CD4-positive, alpha-beta T cell (primary cell): ENCODE results near the gene TMEM167B. TPM values are rescaled to one million over a fixed set of nuclear protein-coding genes. Genes with fewer than 3 reads are reported as not detected.

Source experiments
- ATAC-seq: fragments of 200-7000 bp; cut with Tn5 transposase; one replicate; pipeline ENCODE4 v1.10.0; 2022; ENCODE audit warnings: mild to moderate bottlenecking; ENCODE audit not compliant: poor library complexity
- CTCF ChIA-PET: fragments of 350-600 bp; sonication (Branson Sonifier 250); formaldehyde crosslinking; loops from one replicate; lab custom pipeline; 2021; ENCODE audit warnings: antibody characterized with exemption, inconsistent platforms; lab: Charles Lee
- POLR2A ChIA-PET: fragments of 350-600 bp; sonication (Branson Sonifier 250); formaldehyde crosslinking; loops from one replicate; lab custom pipeline; 2021; ENCODE audit warnings: antibody characterized with exemption, inconsistent platforms; lab: Charles Lee
- DNase-seq, 14 experiments: peaks; one replicate each; pipeline ENCODE4 v3.0.0-alpha.2; 2013 to 2020; ENCODE audit warnings: mixed read lengths in 2 of 14
- H3K27ac ChIP-seq, 2 donors: one replicate each; pipeline versions ENCODE4 v1.5.1 to v1.7.0; 2013; ENCODE audit warnings: low read length in 2 of 2, low read depth in 1 of 2, mild to moderate bottlenecking in 1 of 2
- H3K27me3 ChIP-seq, 2 experiments: 1 replicate in 1 of 2; 2 replicates in 1 of 2; pipeline versions ENCODE4 v1.6.1 to v1.7.0; 2013; ENCODE audit warnings: low read length in 2 of 2, control low read depth in 1 of 2, mild to moderate bottlenecking in 1 of 2, moderate library complexity in 1 of 2; ENCODE audit not compliant: insufficient read depth in 2 of 2, control insufficient read depth in 1 of 2
- H3K36me3 ChIP-seq: one replicate; pipeline ENCODE4 v1.6.1; 2013; ENCODE audit warnings: low read length, control low read depth; ENCODE audit not compliant: insufficient read depth
- H3K4me1 ChIP-seq: one replicate; pipeline ENCODE4 v1.6.1; 2013; ENCODE audit warnings: low read length, control low read depth; ENCODE audit not compliant: insufficient read depth
- H3K4me3 ChIP-seq: one replicate; pipeline ENCODE4 v1.5.1; 2013; ENCODE audit warnings: mild to moderate bottlenecking, low read length, moderate library complexity
- H3K9me3 ChIP-seq, 2 experiments: 1 replicate in 1 of 2; 2 replicates in 1 of 2; pipeline versions ENCODE4 v1.6.1 to v1.7.0; 2013; ENCODE audit warnings: low read length in 2 of 2, mild to moderate bottlenecking in 2 of 2, control low read depth in 1 of 2, moderate library complexity in 1 of 2; ENCODE audit not compliant: control insufficient read depth in 1 of 2, insufficient read depth in 1 of 2
- H3K27ac Mint-ChIP-seq: one replicate; pipeline ENCODE4 v1.8.0; 2020; ENCODE audit warnings: mixed read lengths
- H3K27me3 Mint-ChIP-seq: one replicate; pipeline ENCODE4 v1.8.0; 2021; ENCODE audit warnings: mixed read lengths
- H3K36me3 Mint-ChIP-seq: one replicate; pipeline ENCODE4 v1.8.0; 2021; ENCODE audit warnings: low read depth, mixed read lengths
- H3K4me1 Mint-ChIP-seq: one replicate; pipeline ENCODE4 v1.8.0; 2021; ENCODE audit warnings: low read depth, mixed read lengths
- H3K4me3 Mint-ChIP-seq: one replicate; pipeline ENCODE4 v1.8.0; 2020; ENCODE audit warnings: mild to moderate bottlenecking, mixed read lengths
- H3K9me3 Mint-ChIP-seq: one replicate; pipeline ENCODE4 v1.8.0; 2020; ENCODE audit warnings: mixed read lengths
- CTCF ChIP-seq: fragments of 200-600 bp; IDR thresholded peaks from one replicate; pipeline ENCODE4 v1.8.0; 2022; ENCODE audit warnings: antibody characterized with exemption, mild to moderate bottlenecking
- intact Hi-C, 2 experiments: fragments of 100-400 bp; cut with DNase I in 1 of 2; cut with micrococcal nuclease in 1 of 2; formaldehyde crosslinking; loops; one replicate each; pipeline versions ENCODE4 v1.15.1 to v1.9.0; 2023 to 2025; cut with DNase I, micrococcal nuclease
- total RNA-seq, 174 experiments: library from RNA in 2 of 174; stranded (reverse) in 2 of 174; gene quantifications; one replicate each; pipeline ENCODE4 v1.2.3 and lab custom pipeline; 2021 to 2026

Gene TMEM167B
- total RNA-seq, 2 experiments from 2014 or later: 70.2 to 71.0 TPM

DNA sequence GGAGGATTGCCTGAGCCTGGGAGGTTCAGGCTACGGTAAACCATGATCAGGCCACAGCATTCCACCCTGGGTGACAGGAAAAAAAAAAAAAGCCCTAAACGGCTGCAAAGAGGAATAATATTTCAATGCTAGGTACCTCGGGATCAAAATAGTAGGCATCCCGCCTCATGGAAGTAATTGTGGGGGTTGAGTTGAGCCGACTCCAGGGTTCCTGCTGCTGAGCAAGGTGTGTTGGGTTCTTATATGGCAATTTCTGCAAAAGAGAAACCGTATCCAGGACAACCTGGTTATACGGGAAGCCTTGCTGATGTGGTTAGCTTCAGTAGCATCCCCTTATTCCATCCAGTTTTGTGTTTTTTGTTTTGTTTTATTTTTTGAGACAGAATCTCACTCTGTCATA, 17.2 kb downstream of the TMEM167B start:
- intact Hi-C loops: no loop called here
- DNase-seq (no peak), ATAC-seq (no peak)
- H3K36me3 ChIP-seq: no peaks in the 10 kb centered on the region
- H3K9me3 ChIP-seq: no peaks in the 10 kb centered on the region
- TF ChIP-seq CTCF: no peak
- H3K27ac ChIP-seq: no peak overlapping the region
- Mint-ChIP-seq H3K4me3 (no peak overlapping the region), H3K4me1 (peaks cover 8% of the 10 kb centered on the region), H3K27ac (no peak overlapping the region), H3K27me3 (peaks cover 1% of the 10 kb centered on the region), H3K9me3 (no peaks in the 10 kb centered on the region), H3K36me3 (peaks cover 3% of the 10 kb centered on the region)
- H3K4me3 ChIP-seq: no peak overlapping the region
- POLR2A ChIA-PET: interaction anchor here (0.7 kb wide), 1 partner anchor 8 kb away, joined by 3 read pairs; no protein-coding TSS in a partner anchor
- H3K4me1 ChIP-seq: peaks cover 8% of the 10 kb centered on the region
- no peaks in the 10 kb centered on the region for H3K27me3 ChIP-seq
- CTCF ChIA-PET: interaction anchor here (1.5 kb wide), 1 partner anchor 8 kb away, joined by 7 read pairs; no protein-coding TSS in a partner anchor

GRCh38 chr1:109109906-109110305, 19.3 kb downstream of the TMEM167B start:
- H3K9me3 Mint-ChIP-seq: no peaks in the 10 kb centered on the region
- H3K27me3 ChIP-seq: no peaks in the 10 kb centered on the region
- peaks cover 12% of the 10 kb centered on the region for H3K36me3 Mint-ChIP-seq
- ATAC-seq (no peak), DNase-seq (no peak)
- TF ChIP-seq CTCF: no peak
- no peak overlapping the region for H3K4me3 ChIP-seq
- no peak overlapping the region for H3K4me3 Mint-ChIP-seq
- no peak overlapping the region for H3K27ac Mint-ChIP-seq
- CTCF ChIA-PET: interaction anchor here (8.0 kb wide), 1 partner anchor 9 kb away, joined by 104 read pairs; no protein-coding TSS in a partner anchor
- H3K27me3 Mint-ChIP-seq: peaks cover 9% of the 10 kb centered on the region
- H3K27ac ChIP-seq: no peak overlapping the region
- intact Hi-C loops: loop anchor here (5.0 to 10.0 kb wide), 9 partner anchors 68 to 593 kb away; partner anchors contain the start of genes SARS1 (in 2 of the 2), ATXN7L2 (in 1 of the 2), CLCC1 (in 1 of the 2) and PRPF38B (in 1 of the 2)
- H3K4me1 Mint-ChIP-seq: peaks cover 29% of the 10 kb centered on the region
- POLR2A ChIA-PET: interaction anchor here (6.9 kb wide), 1 partner anchor 10 kb away, joined by 126 read pairs; no protein-coding TSS in a partner anchor
- H3K36me3 ChIP-seq: no peaks in the 10 kb centered on the region
- no peaks in the 10 kb centered on the region for H3K9me3 ChIP-seq
- peaks cover 26% of the 10 kb centered on the region for H3K4me1 ChIP-seq

DNA sequence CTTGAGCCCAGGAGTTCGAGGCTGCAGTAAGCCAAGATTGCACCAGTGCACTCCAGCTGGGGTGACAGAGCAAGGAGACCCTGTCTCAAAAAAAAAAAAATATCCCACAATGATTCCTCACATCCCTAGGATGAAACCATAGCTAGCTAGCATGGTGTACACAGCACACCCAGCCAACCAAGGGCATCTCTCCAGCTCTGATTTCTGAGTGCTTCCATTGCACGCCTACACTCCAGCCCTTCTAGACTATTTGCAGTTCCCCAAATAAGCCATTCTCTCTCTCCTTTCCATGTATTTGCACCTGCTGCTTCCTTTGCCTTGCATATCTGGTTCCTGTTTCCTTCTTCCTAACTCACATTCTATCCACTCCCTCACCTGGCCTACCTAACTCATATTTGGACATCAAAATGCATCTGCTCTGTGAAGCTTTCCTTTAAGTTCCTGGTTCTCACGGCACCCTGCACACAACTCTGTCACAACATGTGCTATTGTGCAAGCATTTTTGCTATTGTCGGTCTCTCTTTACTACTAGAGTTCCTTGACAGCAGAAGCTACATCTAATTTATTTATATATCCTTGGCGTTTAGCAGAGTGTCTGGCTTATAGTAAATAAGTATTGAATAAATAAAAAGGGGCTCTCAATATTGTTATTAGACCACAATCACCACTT, 21.0 kb downstream of the TMEM167B start:
- intact Hi-C loops: loop anchor here (1.0 to 10.0 kb wide), 16 partner anchors 11 to 594 kb away; partner anchors contain the start of genes CLCC1 (in 2 of the 2), PRPF38B (in 2 of the 2), SARS1 (in 2 of the 2) and ATXN7L2 (in 1 of the 2)
- Mint-ChIP-seq H3K9me3 (no peaks in the 10 kb centered on the region), H3K4me3 (no peak overlapping the region), H3K4me1 (peaks cover 31% of the 10 kb centered on the region), H3K27me3 (peaks cover 9% of the 10 kb centered on the region), H3K27ac (peak overlapping the region; percentile 98), H3K36me3 (peaks cover 12% of the 10 kb centered on the region)
- no peak for ATAC-seq
- no peak for TF ChIP-seq CTCF
- H3K36me3 ChIP-seq: no peaks in the 10 kb centered on the region
- H3K4me3 ChIP-seq: no peak overlapping the region
- POLR2A ChIA-PET: interaction anchor here (1.5 to 6.9 kb wide), 6 partner anchors 11 to 419 kb away, joined by 7 to 126 read pairs (median 11); partner anchors contain the start of genes PRPF38B, SARS1, TAF13 and TMEM167B
- CTCF ChIA-PET: interaction anchor here (1.8 to 8.0 kb wide), 7 partner anchors 11 to 421 kb away, joined by 3 to 104 read pairs (median 10); partner anchors contain the start of genes TMEM167B and WDR47
- no peak overlapping the region for H3K27ac ChIP-seq
- no peaks in the 10 kb centered on the region for H3K9me3 ChIP-seq
- peaks cover 26% of the 10 kb centered on the region for H3K4me1 ChIP-seq
- H3K27me3 ChIP-seq: no peaks in the 10 kb centered on the region
- DNase-seq: peak in 3 of 14 experiments; percentile 2 to 39 (median 35)
